Measurements from ENCODE around the gene CFL1.

Gene CFL1

DNA sequence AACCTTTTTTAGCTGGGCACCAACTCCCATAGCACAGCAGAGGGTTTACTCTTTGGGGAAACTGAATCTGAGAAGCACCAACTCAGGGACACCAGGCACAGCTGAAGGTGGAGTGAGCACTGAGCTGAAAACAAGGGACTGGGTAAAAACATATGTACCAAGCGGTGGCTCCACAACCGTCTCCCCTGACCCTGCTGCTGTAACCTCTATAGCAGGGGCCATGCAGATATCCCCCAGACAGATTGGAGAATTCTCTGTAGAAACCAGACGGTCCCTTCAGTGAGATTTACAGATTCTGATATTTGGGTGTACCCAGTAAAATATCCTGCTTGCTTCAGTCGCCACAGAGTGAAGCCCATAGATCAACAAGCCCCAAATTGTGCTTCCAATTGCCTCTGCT is 28.5 kb downstream of the CFL1 start:
- H3K9ac ChIP-seq: no peak overlapping the region
- H3K4me1 ChIP-seq (ENCODE audit: low read depth, poor library complexity, severe bottlenecking): peaks cover 3% of the 10 kb centered on the region
- H3K4me3 ChIP-seq (IDR thresholded peaks at IDR 0.05; ENCODE audit: insufficient read depth, low read depth, low read length): no peak overlapping the region
- no peak overlapping the region for H3K27ac ChIP-seq
- no peak overlapping the region for H3K4me2 ChIP-seq
- H2AFZ ChIP-seq (ENCODE audit: low read depth): no peak overlapping the region
- H4K20me1 ChIP-seq (ENCODE audit: insufficient read depth): no peaks in the 10 kb centered on the region
- no peaks in the 10 kb centered on the region for H3K36me3 ChIP-seq (ENCODE audit: insufficient read depth)
- H3K27me3 ChIP-seq (ENCODE audit: insufficient read depth, low read depth): peaks cover 16% of the 10 kb centered on the region
- H3K79me2 ChIP-seq (ENCODE audit: insufficient read depth, low read depth): no peaks in the 10 kb centered on the region
- TF ChIP-seq, protein P1, sequence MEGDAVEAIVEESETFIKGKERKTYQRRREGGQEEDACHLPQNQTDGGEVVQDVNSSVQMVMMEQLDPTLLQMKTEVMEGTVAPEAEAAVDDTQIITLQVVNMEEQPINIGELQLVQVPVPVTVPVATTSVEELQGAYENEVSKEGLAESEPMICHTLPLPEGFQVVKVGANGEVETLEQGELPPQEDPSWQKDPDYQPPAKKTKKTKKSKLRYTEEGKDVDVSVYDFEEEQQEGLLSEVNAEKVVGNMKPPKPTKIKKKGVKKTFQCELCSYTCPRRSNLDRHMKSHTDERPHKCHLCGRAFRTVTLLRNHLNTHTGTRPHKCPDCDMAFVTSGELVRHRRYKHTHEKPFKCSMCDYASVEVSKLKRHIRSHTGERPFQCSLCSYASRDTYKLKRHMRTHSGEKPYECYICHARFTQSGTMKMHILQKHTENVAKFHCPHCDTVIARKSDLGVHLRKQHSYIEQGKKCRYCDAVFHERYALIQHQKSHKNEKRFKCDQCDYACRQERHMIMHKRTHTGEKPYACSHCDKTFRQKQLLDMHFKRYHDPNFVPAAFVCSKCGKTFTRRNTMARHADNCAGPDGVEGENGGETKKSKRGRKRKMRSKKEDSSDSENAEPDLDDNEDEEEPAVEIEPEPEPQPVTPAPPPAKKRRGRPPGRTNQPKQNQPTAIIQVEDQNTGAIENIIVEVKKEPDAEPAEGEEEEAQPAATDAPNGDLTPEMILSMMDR (conservative IDR thresholded peaks at IDR 0.05; ENCODE audit: low read depth, low read length): no peak

DNA sequence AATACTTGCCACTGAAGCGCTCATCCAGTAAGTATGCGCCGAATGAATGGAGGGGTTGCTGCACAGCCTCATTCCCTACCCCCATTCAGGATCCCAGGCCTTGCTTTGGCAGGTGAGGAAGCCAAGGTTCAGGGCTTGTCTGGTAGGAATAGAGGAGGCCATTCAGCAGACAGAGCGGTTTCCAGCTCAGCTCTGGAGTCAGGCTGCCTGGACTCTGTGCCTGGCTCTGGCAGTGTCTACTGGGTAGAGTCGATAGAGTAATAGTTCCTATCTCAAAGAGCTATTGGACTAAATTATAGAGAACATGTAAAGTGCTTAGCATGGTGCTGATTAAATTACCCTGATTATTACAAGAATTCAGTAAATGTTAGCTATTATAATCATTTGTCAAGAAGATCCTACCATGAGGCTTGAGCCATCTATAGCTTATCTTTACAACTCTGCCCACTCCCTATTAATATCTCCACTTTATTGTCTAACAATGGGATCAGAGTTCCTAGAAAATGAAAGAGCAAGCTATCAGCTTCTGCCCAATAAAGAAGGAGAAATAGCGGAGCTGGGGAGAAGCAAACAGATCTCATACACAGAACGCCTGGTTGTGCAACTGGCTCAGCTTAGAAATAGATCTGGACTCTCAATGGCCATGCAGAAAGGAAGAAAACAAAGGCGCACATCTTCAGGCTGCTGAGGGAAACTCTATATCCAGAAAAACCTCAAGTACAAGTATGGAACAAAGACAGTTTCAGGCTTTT is 30.8 kb downstream of the CFL1 start:
- no peak overlapping the region for H3K4me2 ChIP-seq
- H3K4me3 ChIP-seq (IDR thresholded peaks at IDR 0.05; ENCODE audit: insufficient read depth, low read depth, low read length): no peak overlapping the region
- no peak overlapping the region for H3K27ac ChIP-seq
- TF ChIP-seq, protein P1 (conservative IDR thresholded peaks at IDR 0.05; ENCODE audit: low read depth, low read length): no peak
- peaks cover 16% of the 10 kb centered on the region for H3K27me3 ChIP-seq (ENCODE audit: insufficient read depth, low read depth)
- H3K4me1 ChIP-seq (ENCODE audit: low read depth, poor library complexity, severe bottlenecking): no peaks in the 10 kb centered on the region
- no peak overlapping the region for H2AFZ ChIP-seq (ENCODE audit: low read depth)
- no peak overlapping the region for H3K9ac ChIP-seq
- H3K36me3 ChIP-seq (ENCODE audit: insufficient read depth): no peaks in the 10 kb centered on the region
- H3K79me2 ChIP-seq (ENCODE audit: insufficient read depth, low read depth): no peaks in the 10 kb centered on the region
- H4K20me1 ChIP-seq (ENCODE audit: insufficient read depth): no peaks in the 10 kb centered on the region

DNA sequence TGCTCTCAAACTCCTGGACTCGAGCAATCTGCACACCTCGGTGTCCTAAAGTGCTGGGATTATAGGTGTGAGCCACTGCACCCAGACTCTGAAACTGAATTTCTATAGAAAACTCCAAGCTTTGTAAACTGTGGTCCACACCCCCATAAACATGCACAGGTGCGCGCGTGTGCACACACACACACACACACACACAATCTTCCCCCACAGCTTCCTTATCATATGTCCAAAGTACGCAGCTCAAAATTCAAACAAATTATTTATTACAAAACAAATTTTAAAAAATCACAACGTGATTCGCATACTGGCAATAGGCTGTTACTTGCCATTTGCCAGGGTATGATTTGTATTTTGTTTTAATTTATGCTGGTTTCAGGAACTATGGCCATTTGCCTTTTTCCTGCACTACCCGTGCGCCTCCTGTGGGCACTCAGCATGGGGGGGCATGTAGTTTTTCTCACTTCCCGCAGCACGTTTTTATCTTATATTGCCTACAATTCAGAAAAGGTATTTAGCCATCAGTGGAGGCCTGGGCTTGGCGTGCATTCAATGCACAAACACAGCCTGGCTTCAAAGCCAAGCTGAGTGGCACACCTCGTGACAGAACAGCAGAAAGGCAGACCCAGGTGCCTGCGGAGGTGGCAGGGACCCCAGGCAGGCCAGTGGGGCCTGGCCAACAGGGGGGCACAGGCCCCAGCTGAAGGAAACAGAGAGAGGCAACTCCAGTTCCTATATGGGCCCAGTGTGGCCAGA is 35.0 kb downstream of the CFL1 start:
- H3K4me2 ChIP-seq: no peak overlapping the region
- H3K79me2 ChIP-seq (ENCODE audit: insufficient read depth, low read depth): no peaks in the 10 kb centered on the region

DNA sequence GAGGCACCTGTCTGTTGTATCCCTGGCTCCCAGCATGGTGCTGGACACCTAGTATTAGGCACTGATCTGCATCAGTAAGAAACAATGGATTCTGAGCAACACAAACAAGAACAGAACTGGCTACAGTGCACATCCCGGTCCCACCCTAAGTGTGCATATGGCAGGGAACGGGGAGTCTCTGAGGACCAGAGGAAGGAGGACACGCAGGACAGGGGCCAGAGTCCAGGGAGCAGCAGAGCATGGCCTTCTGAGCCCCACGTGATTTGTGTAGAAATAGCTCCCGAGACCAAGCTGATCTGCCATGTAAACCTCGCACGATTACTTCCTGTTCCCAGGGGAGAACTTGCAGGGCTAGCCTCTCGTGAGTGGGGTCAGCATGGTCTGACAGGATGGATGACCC is 36.9 kb downstream of the CFL1 start:
- Histone ChIP-seq H3K4me2 (no peak overlapping the region), H3K4me3 (IDR thresholded peaks at IDR 0.05; ENCODE audit: insufficient read depth, low read depth, low read length) (no peak overlapping the region), H3K9ac (no peak overlapping the region), H3K27me3 (ENCODE audit: insufficient read depth, low read depth) (no peaks in the 10 kb centered on the region), H3K4me1 (ENCODE audit: low read depth, poor library complexity, severe bottlenecking) (peaks cover 17% of the 10 kb centered on the region), H3K79me2 (ENCODE audit: insufficient read depth, low read depth) (no peaks in the 10 kb centered on the region), H3K27ac (no peak overlapping the region), H3K36me3 (ENCODE audit: insufficient read depth) (no peaks in the 10 kb centered on the region), H2AFZ (ENCODE audit: low read depth) (no peak overlapping the region), H4K20me1 (ENCODE audit: insufficient read depth) (no peaks in the 10 kb centered on the region)
- TF ChIP-seq, protein P1 (conservative IDR thresholded peaks at IDR 0.05; ENCODE audit: low read depth, low read length): no peak

More for the DNA sequence above, 35.0 kb downstream of the CFL1 start:
- Histone ChIP-seq H3K9ac (no peak overlapping the region), H3K27ac (no peak overlapping the region), H3K4me3 (IDR thresholded peaks at IDR 0.05; ENCODE audit: insufficient read depth, low read depth, low read length) (no peak overlapping the region), H3K4me1 (ENCODE audit: low read depth, poor library complexity, severe bottlenecking) (peaks cover 6% of the 10 kb centered on the region), H2AFZ (ENCODE audit: low read depth) (no peak overlapping the region), H3K36me3 (ENCODE audit: insufficient read depth) (no peaks in the 10 kb centered on the region), H4K20me1 (ENCODE audit: insufficient read depth) (no peaks in the 10 kb centered on the region), H3K27me3 (ENCODE audit: insufficient read depth, low read depth) (no peaks in the 10 kb centered on the region)
- TF ChIP-seq, protein P1 (conservative IDR thresholded peaks at IDR 0.05; ENCODE audit: low read depth, low read length): no peak

Measured in KMS-11 (cell line).